Prostate gland (tissue), 2 donors: ENCODE measurements around the gene SPRR2B. TPM values are rescaled to one million over a fixed set of nuclear protein-coding genes. Genes with fewer than 3 reads are reported as not detected.

Experiments
- DNase-seq: peaks from one replicate; pipeline ENCODE4 v3.0.0-alpha.2; 2019; ENCODE audit warnings: low spot score
- H3K27ac ChIP-seq, 2 donors: fragments of 200-600 bp; sonication (generic); 2 replicates each; pipeline ENCODE4 v1.5.1; 2017 to 2019
- H3K27me3 ChIP-seq: fragments of 200-600 bp; sonication (generic); replicated peaks from 2 replicates; pipeline ENCODE4 v1.5.1; 2019; ENCODE audit not compliant: insufficient read depth
- H3K36me3 ChIP-seq, 2 donors: fragments of 200-600 bp; sonication (generic); 1 replicate in 1 of 2; 2 replicates in 1 of 2; pipeline versions ENCODE4 v1.5.1 to v1.8.1; 2017 to 2019
- H3K4me1 ChIP-seq: fragments of 200-600 bp; sonication (generic); replicated peaks from 2 replicates; pipeline ENCODE4 v1.5.1; 2019
- H3K4me3 ChIP-seq, 2 donors: fragments of 200-600 bp; sonication (generic); 2 replicates each; pipeline ENCODE4 v1.5.1; 2017 to 2019
- H3K9me3 ChIP-seq: fragments of 200-600 bp; sonication (generic); 2 replicates; pipeline ENCODE4 v1.5.1; 2017
- POLR2A ChIP-seq: fragments of 450-650 bp; IDR thresholded peaks from one replicate; pipeline ENCODE4 v1.6.1; 2016; ENCODE audit warnings: antibody characterized with exemption, mild to moderate bottlenecking
- POLR2AphosphoS5 ChIP-seq: sonication (generic); formaldehyde crosslinking; IDR thresholded peaks from one replicate; pipeline ENCODE4 v1.6.1; 2017; ENCODE audit warnings: antibody characterized with exemption
- WGBS: methylation state at CpG from one replicate; pipeline ENCODE4 v1.1.5; 2018; 5-methylcytosine and 5-hydroxymethylcytosine counted together
- intact Hi-C: fragments of 100-400 bp; cut with DNase I; formaldehyde crosslinking; loops from one replicate; pipeline ENCODE4 v1.14.2; 2022
- total RNA-seq, 2 donors: library from RNA; depleted of rRNA; stranded (reverse); fragments of >200 nt; gene quantifications; one replicate each; pipeline ENCODE4 v1.1.0, GENCODE V29; 2016
- TF ChIP-seq, protein P1 (sequence below), 4 experiments: fragments of 200-600 bp in 2 of 4; fragments of 450-650 bp in 2 of 4; sonication (generic) in 2 of 4; IDR thresholded peaks; 1 replicate in 3 of 4; 2 replicates in 1 of 4; pipeline ENCODE4 v1.5.1; 2016 to 2019; ENCODE audit warnings: antibody characterized with exemption in 4 of 4, mild to moderate bottlenecking in 2 of 4, moderate library complexity in 2 of 4

Gene SPRR2B
- total RNA-seq, 2 donors from 2014 or later, result not detected

- Histone ChIP-seq H3K36me3 (no peaks in the 10 kb centered on the region), H3K4me3 (no peak overlapping the region), H3K27me3 (no peaks in the 10 kb centered on the region), H3K9me3 (no peaks in the 10 kb centered on the region), H3K4me1 (no peaks in the 10 kb centered on the region), H3K27ac (no peak overlapping the region)
- intact Hi-C loops, result no loop called here
- WGBS, result 87% methylated on average over 3 of the region's 3 CpGs
- TF ChIP-seq, protein P1, sequence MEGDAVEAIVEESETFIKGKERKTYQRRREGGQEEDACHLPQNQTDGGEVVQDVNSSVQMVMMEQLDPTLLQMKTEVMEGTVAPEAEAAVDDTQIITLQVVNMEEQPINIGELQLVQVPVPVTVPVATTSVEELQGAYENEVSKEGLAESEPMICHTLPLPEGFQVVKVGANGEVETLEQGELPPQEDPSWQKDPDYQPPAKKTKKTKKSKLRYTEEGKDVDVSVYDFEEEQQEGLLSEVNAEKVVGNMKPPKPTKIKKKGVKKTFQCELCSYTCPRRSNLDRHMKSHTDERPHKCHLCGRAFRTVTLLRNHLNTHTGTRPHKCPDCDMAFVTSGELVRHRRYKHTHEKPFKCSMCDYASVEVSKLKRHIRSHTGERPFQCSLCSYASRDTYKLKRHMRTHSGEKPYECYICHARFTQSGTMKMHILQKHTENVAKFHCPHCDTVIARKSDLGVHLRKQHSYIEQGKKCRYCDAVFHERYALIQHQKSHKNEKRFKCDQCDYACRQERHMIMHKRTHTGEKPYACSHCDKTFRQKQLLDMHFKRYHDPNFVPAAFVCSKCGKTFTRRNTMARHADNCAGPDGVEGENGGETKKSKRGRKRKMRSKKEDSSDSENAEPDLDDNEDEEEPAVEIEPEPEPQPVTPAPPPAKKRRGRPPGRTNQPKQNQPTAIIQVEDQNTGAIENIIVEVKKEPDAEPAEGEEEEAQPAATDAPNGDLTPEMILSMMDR (IDR thresholded peaks at IDR 0.05), result no peak
- TF ChIP-seq POLR2A (no peak), POLR2AphosphoS5 (no peak)
- no peak for DNase-seq
Measured at GRCh38 chr1:153081736-153082135, 10.3 kb upstream of the SPRR2B start.

DNA sequence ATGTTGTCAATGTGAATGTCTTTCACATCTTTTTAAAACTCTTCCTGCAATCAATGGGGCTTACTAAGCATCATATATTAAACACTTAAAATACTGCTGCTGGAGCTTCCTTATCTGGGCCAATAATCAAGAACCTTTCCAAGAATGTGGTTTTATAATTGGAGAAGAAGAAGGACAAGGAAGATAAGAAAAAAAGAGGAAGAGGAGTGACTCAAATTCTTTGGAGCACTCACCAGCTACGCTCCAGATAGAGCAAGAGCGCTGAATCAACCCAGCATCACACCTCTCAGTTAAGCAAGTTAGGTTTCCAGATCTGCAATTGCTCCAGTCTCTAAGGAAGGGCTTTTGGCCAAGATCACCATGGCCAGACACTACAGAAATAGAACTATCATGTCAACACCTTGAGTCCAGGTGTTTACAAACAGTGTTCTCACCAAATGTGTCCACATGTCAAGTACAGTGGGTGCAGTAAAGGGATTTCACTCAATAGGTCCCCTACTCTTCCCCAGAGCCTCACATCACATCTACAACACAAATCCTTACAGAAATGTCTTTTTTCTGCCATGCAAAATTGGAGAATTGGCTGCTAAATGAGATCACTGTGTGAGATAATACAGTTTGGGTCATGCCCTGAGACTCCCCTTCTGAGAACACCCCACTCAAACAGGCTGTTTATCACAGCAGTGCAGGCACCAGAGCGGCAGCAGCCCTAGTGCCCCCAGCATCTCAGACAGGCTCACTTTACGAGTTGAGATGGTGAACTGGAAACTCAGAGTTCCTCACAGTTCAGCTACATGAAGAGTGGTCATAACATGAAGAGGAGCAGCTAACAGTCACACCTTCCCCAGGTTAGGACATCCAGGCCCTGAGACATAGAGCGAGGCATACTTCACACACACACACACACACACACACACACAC, 1.7 kb upstream of the SPRR2B start:
- WGBS, result 70% methylated on average over 5 of the region's 5 CpGs
- H3K27me3 ChIP-seq, result no peaks in the 10 kb centered on the region
- intact Hi-C loops, result no loop called here
- no peaks in the 10 kb centered on the region for H3K36me3 ChIP-seq
- TF ChIP-seq POLR2AphosphoS5 (no peak), POLR2A (no peak)
- TF ChIP-seq, protein P1 (IDR thresholded peaks at IDR 0.05), result no peak
- H3K4me3 ChIP-seq, result no peak overlapping the region
- no peaks in the 10 kb centered on the region for H3K9me3 ChIP-seq
- no peaks in the 10 kb centered on the region for H3K4me1 ChIP-seq
- DNase-seq, result no peak
- H3K27ac ChIP-seq, result no peak overlapping the region

- no peaks in the 10 kb centered on the region for H3K36me3 ChIP-seq
- H3K4me1 ChIP-seq, result no peaks in the 10 kb centered on the region
- no peak for DNase-seq
- no peak for TF ChIP-seq POLR2AphosphoS5
- no peak for TF ChIP-seq POLR2A
- TF ChIP-seq, protein P1 (IDR thresholded peaks at IDR 0.05), result no peak
- H3K9me3 ChIP-seq, result no peaks in the 10 kb centered on the region
- intact Hi-C loops, result no loop called here
- H3K4me3 ChIP-seq, result no peak overlapping the region
- no peak overlapping the region for H3K27ac ChIP-seq
- 52% methylated on average over 2 of the region's 2 CpGs for WGBS
- no peaks in the 10 kb centered on the region for H3K27me3 ChIP-seq
Measured at GRCh38 chr1:153070243-153070642, 1.2 kb downstream of the SPRR2B start.

GRCh38 chr1:153058826-153059784, 12.3 kb downstream of the SPRR2B start:
- Histone ChIP-seq H3K27me3 (no peaks in the 10 kb centered on the region), H3K4me1 (no peaks in the 10 kb centered on the region), H3K4me3 (no peak overlapping the region), H3K9me3 (no peaks in the 10 kb centered on the region), H3K27ac (no peak overlapping the region), H3K36me3 (no peaks in the 10 kb centered on the region)
- intact Hi-C loops, result no loop called here
- TF ChIP-seq, protein P1 (IDR thresholded peaks at IDR 0.05), result no peak
- TF ChIP-seq POLR2A (no peak), POLR2AphosphoS5 (no peak)
- 61% methylated on average over 6 of the region's 6 CpGs for WGBS
- no peak for DNase-seq
